ENCODE measurements around the gene AMZ2.

AMZ2 gene

DNA sequence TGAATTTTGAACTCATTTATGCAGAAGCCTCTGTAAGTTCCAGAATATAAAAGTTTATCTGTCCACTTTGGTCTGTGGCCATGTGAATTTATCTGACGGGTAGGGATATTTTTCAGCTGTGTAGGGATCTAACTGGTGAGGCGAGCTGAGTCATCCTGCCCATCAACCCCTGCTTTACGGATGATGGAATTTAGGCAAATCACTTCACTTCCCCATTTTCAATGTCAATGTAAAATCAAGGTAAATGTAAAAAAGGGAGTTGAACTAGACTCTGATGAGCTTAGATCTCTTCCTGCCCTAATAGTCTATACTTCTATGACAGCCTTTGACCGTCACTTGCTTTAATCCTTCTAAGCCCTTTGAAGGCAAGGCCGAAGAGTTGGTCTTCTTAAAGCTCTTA, 40.5 kb downstream of the AMZ2 start:
- Histone ChIP-seq H3K4me3 (ENCODE audit: low read depth, low read length) (no peak overlapping the region), H3K27me3 (replicated peaks) (no peaks in the 10 kb centered on the region), H3K36me3 (replicated peaks) (no peaks in the 10 kb centered on the region), H3K27ac (no peak overlapping the region)
- TF ChIP-seq, protein P1, sequence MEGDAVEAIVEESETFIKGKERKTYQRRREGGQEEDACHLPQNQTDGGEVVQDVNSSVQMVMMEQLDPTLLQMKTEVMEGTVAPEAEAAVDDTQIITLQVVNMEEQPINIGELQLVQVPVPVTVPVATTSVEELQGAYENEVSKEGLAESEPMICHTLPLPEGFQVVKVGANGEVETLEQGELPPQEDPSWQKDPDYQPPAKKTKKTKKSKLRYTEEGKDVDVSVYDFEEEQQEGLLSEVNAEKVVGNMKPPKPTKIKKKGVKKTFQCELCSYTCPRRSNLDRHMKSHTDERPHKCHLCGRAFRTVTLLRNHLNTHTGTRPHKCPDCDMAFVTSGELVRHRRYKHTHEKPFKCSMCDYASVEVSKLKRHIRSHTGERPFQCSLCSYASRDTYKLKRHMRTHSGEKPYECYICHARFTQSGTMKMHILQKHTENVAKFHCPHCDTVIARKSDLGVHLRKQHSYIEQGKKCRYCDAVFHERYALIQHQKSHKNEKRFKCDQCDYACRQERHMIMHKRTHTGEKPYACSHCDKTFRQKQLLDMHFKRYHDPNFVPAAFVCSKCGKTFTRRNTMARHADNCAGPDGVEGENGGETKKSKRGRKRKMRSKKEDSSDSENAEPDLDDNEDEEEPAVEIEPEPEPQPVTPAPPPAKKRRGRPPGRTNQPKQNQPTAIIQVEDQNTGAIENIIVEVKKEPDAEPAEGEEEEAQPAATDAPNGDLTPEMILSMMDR (IDR thresholded peaks at IDR 0.05; ENCODE audit: low read depth, low read length, missing control alignments) = no peak
- in situ Hi-C loops (cut with HindIII; ENCODE audit: low pct_ligation_motif_present, low sequenced_read_pairs) = no loop called here
- DNase-seq = peak; percentile 22

DNA sequence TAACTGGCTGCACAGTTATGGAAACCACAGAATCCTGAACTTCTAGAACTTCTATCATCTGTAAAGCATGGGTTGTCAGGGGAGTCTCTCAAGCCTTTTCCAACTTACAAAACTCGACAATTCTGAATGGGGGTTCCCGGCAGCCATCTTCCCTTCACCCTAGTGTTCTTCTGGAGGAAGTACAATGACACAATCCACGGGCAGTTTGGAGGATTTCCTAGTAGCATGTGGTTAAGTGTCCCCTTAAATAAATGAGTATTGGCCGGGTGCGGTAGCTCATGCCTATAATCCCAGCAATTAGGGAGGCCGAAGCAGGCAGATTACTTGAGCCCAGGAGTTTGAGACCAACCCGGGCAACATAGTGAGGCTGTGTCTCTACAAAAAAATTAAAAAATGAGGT, 41.0 kb downstream of the AMZ2 start:
- TF ChIP-seq, protein P1 (IDR thresholded peaks at IDR 0.05; ENCODE audit: low read depth, low read length, missing control alignments) = peak; percentile 17
- in situ Hi-C loops (cut with HindIII; ENCODE audit: low pct_ligation_motif_present, low sequenced_read_pairs) = no loop called here
- no peaks in the 10 kb centered on the region for H3K27me3 ChIP-seq (replicated peaks)
- H3K36me3 ChIP-seq (replicated peaks) = no peaks in the 10 kb centered on the region
- H3K27ac ChIP-seq = no peak overlapping the region
- H3K4me3 ChIP-seq (ENCODE audit: low read depth, low read length) = no peak overlapping the region
- DNase-seq = no peak

DNA sequence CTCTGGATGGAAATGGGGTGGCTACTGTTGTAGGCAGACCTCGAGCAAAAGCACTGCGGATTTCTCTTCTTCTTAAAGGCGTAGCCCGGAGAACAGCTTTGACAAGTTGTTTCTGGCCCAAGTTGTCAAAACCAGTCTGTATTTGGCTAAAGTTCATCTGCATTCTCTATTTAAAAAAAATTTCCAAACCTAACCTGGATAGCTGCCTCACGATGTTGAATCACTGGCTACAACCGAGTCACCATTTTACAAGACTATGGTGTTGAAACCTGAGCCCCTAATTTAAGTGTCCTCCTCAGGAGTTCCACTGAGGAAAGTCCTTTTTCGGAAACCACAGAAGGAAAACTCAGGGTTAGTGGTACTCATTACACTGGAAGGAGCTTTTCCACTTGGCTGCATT, 41.6 kb downstream of the AMZ2 start:
- peak overlapping the region; percentile 12 for H3K4me3 ChIP-seq (ENCODE audit: low read depth, low read length)
- TF ChIP-seq, protein P1 (IDR thresholded peaks at IDR 0.05; ENCODE audit: low read depth, low read length, missing control alignments) = no peak
- H3K36me3 ChIP-seq (replicated peaks) = no peaks in the 10 kb centered on the region

DNA sequence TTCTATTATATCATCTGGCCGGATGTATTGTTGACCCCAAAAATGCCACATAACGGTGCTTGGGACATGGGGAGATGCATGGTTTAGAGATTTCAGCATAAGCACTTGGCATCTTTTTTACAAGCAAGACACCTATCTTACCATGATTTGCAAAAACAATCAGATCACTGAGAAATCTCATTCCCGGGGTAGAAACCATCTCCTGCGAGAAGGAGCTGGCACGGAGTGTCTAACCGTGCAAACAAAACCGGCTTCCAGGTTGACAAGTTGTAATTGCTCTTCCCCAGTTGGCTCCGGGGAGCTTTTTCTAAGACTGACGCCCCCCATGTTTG, 42.1 kb downstream of the AMZ2 start:
- H3K36me3 ChIP-seq (replicated peaks) = no peaks in the 10 kb centered on the region
- H3K27ac ChIP-seq = no peak overlapping the region
- H3K27me3 ChIP-seq (replicated peaks) = no peaks in the 10 kb centered on the region
- TF ChIP-seq, protein P1 (IDR thresholded peaks at IDR 0.05; ENCODE audit: low read depth, low read length, missing control alignments) = no peak
- peak overlapping the region; percentile 56 for H3K4me3 ChIP-seq (ENCODE audit: low read depth, low read length)
- no peak for DNase-seq
- in situ Hi-C loops (cut with HindIII; ENCODE audit: low pct_ligation_motif_present, low sequenced_read_pairs) = no loop called here

More for the DNA sequence above, 41.6 kb downstream of the AMZ2 start:
- H3K27me3 ChIP-seq (replicated peaks) = no peaks in the 10 kb centered on the region
- H3K27ac ChIP-seq = no peak overlapping the region
- no peak for DNase-seq
- in situ Hi-C loops (cut with HindIII; ENCODE audit: low pct_ligation_motif_present, low sequenced_read_pairs) = no loop called here

DNA sequence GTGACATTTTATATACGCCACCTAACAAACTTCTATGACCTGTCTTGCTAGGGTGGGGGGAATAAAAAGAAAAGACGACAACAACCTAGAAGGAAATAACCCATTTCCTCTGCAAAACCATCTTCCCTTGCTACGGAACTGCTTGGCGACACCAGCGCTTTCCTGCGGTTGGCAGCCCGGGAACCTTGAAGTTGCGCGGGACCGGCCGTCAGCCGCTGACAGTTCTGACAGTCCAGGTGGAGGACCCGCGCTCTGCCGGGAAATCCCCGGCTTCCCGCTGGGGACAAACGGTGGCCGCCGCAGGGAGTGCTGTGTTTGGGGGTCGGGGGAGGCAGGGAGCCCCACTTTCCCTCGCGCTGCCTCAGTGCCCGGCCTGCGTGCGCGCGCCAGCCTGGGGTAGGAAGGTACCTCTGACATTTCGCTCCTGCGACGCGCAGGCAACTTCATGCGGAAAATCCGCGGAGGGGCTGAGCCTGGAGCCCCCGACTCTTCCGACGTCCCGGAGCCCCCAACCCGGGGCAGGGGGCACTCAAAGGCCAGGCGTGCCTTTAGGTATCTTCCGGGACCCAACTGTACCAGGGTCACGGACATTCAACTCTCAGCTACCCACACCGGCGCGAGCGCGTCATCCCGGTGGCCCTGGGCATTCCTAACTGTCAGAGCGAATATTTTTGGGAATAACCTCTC, 42.6 kb downstream of the AMZ2 start:
- no peak overlapping the region for H3K27ac ChIP-seq
- no peaks in the 10 kb centered on the region for H3K27me3 ChIP-seq (replicated peaks)
- TF ChIP-seq, protein P1 (IDR thresholded peaks at IDR 0.05; ENCODE audit: low read depth, low read length, missing control alignments) = no peak
- H3K4me3 ChIP-seq (ENCODE audit: low read depth, low read length) = peak overlapping the region; percentile 56
- no peaks in the 10 kb centered on the region for H3K36me3 ChIP-seq (replicated peaks)
- in situ Hi-C loops (cut with HindIII; ENCODE audit: low pct_ligation_motif_present, low sequenced_read_pairs) = no loop called here
- no peak for DNase-seq

Data from brain microvascular endothelial cell (primary cell).